Measurements from ENCODE around the gene CST5. TPM values are rescaled to one million over a fixed set of nuclear protein-coding genes. Genes with fewer than 3 reads are reported as not detected.

The CST5 gene
- polyA plus RNA-seq, 2 of the 4 experiments (the other 2 are of a cell fraction): not detected

DNA sequence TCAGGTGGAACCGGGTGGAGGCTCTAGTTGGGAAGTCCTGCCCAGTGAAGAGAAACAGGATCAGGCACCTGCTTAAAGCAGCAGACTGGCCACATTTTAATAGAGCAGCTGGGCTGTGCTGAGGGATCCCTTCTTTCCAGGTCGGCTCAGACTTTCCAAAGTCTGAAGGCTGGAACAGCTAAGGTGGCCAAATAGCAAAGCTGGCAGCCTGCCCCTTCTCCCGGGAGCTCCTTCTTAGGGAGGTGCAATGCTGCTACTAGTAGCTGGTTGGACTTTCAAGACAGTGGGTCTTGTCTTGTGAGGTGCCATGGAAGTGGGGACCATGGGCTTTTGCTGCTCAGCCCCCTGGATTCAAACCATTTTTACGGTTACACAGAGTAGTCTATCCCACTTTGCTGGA lies 30.7 kb upstream of the CST5 start:
- Histone ChIP-seq H3K4me3 (no peak overlapping the region), H3K4me1 (no peaks in the 10 kb centered on the region), H3K4me2 (no peak overlapping the region), H3K9me3 (peaks cover under 1% of the 10 kb centered on the region; the same call in 1 of the 3 replicates), H3K27ac (no peak overlapping the region)
- TF ChIP-seq HOXA7 (CRISPR knock-in tag; IDR thresholded peaks at IDR 0.05) (no peak), FOSL2 (IDR thresholded peaks at IDR 0.05) (no peak), FOSL2 (CRISPR knock-in tag; IDR thresholded peaks at IDR 0.05) (no peak), CBX2 (IDR thresholded peaks at IDR 0.05; ENCODE audit: borderline replicate concordance, low read depth) (no peak), ESRRA (IDR thresholded peaks at IDR 0.05; ENCODE audit: borderline replicate concordance, low read length) (no peak), RFX5 (IDR thresholded peaks at IDR 0.05) (no peak)
- TF ChIP-seq, protein P1, sequence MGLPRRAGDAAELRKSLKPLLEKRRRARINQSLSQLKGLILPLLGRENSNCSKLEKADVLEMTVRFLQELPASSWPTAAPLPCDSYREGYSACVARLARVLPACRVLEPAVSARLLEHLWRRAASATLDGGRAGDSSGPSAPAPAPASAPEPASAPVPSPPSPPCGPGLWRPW (IDR thresholded peaks at IDR 0.05): no peak
- ATAC-seq (no peak), FAIRE-seq (no peak), DNase-seq (ENCODE audit: low read depth in 1 of 2, low spot score in 1 of 2) (no peak)
- WGBS (ENCODE audit: missing lambda C conversion rate): 5% methylated on average over 4 of the region's 4 CpGs
- ChIA-PET CTCF (interaction anchor here (1.6 kb wide), 1 partner anchor 23 kb away, joined by 5 read pairs; no protein-coding TSS in a partner anchor), POLR2A (no interaction called here)

DNA sequence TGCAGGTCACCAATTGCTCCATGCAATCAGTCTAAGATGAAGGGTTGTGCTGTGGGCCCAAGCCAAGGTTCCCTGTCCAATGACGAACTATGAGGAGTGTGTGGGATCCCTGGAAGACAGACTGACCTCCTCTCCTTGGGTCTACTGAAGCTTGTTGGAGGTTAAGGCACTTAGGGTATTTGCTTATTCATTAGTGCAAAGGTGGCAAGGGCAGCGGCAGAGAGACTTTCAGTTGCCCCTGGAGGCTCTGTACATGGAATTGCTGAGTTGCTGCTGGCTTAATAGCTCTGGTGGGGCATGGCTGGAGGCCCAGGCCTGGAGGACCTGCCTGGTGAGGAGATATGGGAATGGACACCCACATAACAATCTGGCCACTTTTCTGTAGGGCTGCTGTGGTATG lies 29.8 kb upstream of the CST5 start:
- no peak for TF ChIP-seq RCOR1 (IDR thresholded peaks at IDR 0.05; ENCODE audit: low read depth, low read length)
- TF ChIP-seq KDM1A (IDR thresholded peaks at IDR 0.05; ENCODE audit: low read depth): no peak
- TF ChIP-seq ZC3H11A (IDR thresholded peaks at IDR 0.05): no peak
- no peak for TF ChIP-seq NPAS2 (CRISPR knock-in tag; IDR thresholded peaks at IDR 0.05; ENCODE audit: borderline replicate concordance)
- no peak for TF ChIP-seq ZSCAN20 (CRISPR knock-in tag; IDR thresholded peaks at IDR 0.05)
- TF ChIP-seq, protein P2, sequence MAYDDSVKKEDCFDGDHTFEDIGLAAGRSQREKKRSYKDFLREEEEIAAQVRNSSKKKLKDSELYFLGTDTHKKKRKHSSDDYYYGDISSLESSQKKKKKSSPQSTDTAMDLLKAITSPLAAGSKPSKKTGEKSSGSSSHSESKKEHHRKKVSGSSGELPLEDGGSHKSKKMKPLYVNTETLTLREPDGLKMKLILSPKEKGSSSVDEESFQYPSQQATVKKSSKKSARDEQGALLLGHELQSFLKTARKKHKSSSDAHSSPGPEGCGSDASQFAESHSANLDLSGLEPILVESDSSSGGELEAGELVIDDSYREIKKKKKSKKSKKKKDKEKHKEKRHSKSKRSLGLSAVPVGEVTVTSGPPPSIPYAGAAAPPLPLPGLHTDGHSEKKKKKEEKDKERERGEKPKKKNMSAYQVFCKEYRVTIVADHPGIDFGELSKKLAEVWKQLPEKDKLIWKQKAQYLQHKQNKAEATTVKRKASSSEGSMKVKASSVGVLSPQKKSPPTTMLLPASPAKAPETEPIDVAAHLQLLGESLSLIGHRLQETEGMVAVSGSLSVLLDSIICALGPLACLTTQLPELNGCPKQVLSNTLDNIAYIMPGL (CRISPR knock-in tag; IDR thresholded peaks at IDR 0.05; ENCODE audit: borderline replicate concordance): no peak
- TF ChIP-seq, protein P3, sequence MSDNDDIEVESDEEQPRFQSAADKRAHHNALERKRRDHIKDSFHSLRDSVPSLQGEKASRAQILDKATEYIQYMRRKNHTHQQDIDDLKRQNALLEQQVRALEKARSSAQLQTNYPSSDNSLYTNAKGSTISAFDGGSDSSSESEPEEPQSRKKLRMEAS (IDR thresholded peaks at IDR 0.05): no peak
- no peak for TF ChIP-seq ZNF302 (CRISPR knock-in tag; IDR thresholded peaks at IDR 0.05)
- TF ChIP-seq ESRRA (IDR thresholded peaks at IDR 0.05; ENCODE audit: borderline replicate concordance, low read length): no peak
- no peak for TF ChIP-seq RNF2 (IDR thresholded peaks at IDR 0.05; ENCODE audit: borderline replicate concordance, low read depth)
- TF ChIP-seq MYC (IDR thresholded peaks at IDR 0.05; ENCODE audit: borderline replicate concordance, low read length): no peak
- TF ChIP-seq HDAC2 (IDR thresholded peaks at IDR 0.05): no peak
- TF ChIP-seq FOXS1 (CRISPR knock-in tag; IDR thresholded peaks at IDR 0.05): no peak
- no peak for TF ChIP-seq HOXB5 (CRISPR knock-in tag; IDR thresholded peaks at IDR 0.05)
- no peak for TF ChIP-seq BHLHE40 (IDR thresholded peaks at IDR 0.05; ENCODE audit: low read depth, low read length)
- TF ChIP-seq, protein P4, sequence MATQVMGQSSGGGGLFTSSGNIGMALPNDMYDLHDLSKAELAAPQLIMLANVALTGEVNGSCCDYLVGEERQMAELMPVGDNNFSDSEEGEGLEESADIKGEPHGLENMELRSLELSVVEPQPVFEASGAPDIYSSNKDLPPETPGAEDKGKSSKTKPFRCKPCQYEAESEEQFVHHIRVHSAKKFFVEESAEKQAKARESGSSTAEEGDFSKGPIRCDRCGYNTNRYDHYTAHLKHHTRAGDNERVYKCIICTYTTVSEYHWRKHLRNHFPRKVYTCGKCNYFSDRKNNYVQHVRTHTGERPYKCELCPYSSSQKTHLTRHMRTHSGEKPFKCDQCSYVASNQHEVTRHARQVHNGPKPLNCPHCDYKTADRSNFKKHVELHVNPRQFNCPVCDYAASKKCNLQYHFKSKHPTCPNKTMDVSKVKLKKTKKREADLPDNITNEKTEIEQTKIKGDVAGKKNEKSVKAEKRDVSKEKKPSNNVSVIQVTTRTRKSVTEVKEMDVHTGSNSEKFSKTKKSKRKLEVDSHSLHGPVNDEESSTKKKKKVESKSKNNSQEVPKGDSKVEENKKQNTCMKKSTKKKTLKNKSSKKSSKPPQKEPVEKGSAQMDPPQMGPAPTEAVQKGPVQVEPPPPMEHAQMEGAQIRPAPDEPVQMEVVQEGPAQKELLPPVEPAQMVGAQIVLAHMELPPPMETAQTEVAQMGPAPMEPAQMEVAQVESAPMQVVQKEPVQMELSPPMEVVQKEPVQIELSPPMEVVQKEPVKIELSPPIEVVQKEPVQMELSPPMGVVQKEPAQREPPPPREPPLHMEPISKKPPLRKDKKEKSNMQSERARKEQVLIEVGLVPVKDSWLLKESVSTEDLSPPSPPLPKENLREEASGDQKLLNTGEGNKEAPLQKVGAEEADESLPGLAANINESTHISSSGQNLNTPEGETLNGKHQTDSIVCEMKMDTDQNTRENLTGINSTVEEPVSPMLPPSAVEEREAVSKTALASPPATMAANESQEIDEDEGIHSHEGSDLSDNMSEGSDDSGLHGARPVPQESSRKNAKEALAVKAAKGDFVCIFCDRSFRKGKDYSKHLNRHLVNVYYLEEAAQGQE (IDR thresholded peaks at IDR 0.05): no peak

More for the DNA sequence above, 29.8 kb upstream of the CST5 start:
- H3K9me3 ChIP-seq: peaks cover 3% of the 10 kb centered on the region; the same call in 1 of the 3 replicates
- DNase-seq (ENCODE audit: low read depth in 1 of 2, low spot score in 1 of 2) (no peak), FAIRE-seq (no peak), ATAC-seq (no peak)
- no peak overlapping the region for H3K4me2 ChIP-seq
- CTCF ChIA-PET: interaction anchor here (1.6 kb wide), 1 partner anchor 22 kb away, joined by 5 read pairs; no protein-coding TSS in a partner anchor
- 5% methylated on average over 2 of the region's 2 CpGs for WGBS (ENCODE audit: missing lambda C conversion rate)
- no peak overlapping the region for H3K27ac ChIP-seq
- POLR2A ChIA-PET: no interaction called here
- H3K4me3 ChIP-seq: no peak overlapping the region
- no peaks in the 10 kb centered on the region for H3K4me1 ChIP-seq

All from A549 (cell line).